HEK293T (cell line): ENCODE data around the gene KRTAP4-9.

Experiments used
- BHLHE40 ChIP-seq: fragments of 450-650 bp; IDR thresholded peaks from 2 replicates; pipeline ENCODE4 v1.6.1; 2016; ENCODE audit warnings: mild to moderate bottlenecking, moderate library complexity, borderline replicate concordance
- FOXK2 ChIP-seq: fragments of 450-650 bp; IDR thresholded peaks from 2 replicates; pipeline ENCODE4 v1.6.1; 2016; ENCODE audit warnings: mild to moderate bottlenecking
- L3MBTL2 ChIP-seq: fragments of 450-650 bp; conservative IDR thresholded peaks from 2 replicates; pipeline ENCODE4 v1.6.1; 2016; ENCODE audit warnings: mild to moderate bottlenecking
- SUZ12 ChIP-seq: fragments of 450-650 bp; IDR thresholded peaks from 2 replicates; pipeline ENCODE4 v1.6.1; 2016; ENCODE audit warnings: mild to moderate bottlenecking
- TARDBP ChIP-seq: fragments of 450-650 bp; IDR thresholded peaks from 2 replicates; pipeline ENCODE4 v1.6.1; 2016
- ZNF384 ChIP-seq: fragments of 450-650 bp; IDR thresholded peaks from 2 replicates; pipeline ENCODE4 v1.6.1; 2016

DNA sequence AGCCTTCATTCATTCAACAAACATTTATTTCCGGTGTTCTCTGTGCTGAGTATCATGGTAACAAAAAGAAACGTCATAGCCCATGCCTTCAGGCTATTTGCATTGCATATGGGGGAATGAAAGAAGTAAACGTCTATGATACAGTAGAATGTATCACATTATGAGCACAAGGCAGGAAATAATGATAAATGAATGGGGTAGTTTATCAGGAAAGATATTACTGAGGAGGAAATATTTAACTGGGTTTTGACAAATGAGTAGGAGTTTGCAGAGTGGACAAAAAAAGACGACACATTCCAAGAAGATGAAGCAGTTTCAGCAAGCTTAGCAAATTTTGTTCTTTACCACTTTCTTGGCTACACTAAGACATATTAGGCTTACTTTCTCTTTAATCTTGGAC is 22.6 kb upstream of the KRTAP4-9 start:
- TF ChIP-seq L3MBTL2: no peak
- no peak for TF ChIP-seq ZNF384
- no peak for TF ChIP-seq TARDBP
- no peak for TF ChIP-seq SUZ12
- TF ChIP-seq FOXK2: no peak
- TF ChIP-seq BHLHE40: no peak
